Right atrium auricular region (tissue), 2 donors: ENCODE data around the gene LPP. TPM values are rescaled to one million over a fixed set of nuclear protein-coding genes. Genes with fewer than 3 reads are reported as not detected.

Experiments used
- DNase-seq: peaks from one replicate; pipeline ENCODE4 v3.0.0-alpha.2; 2019; ENCODE audit warnings: low spot score
- H3K27ac ChIP-seq, 2 donors: fragments of 200-600 bp; sonication (generic); 1 replicate in 1 of 2; 2 replicates in 1 of 2; pipeline ENCODE4 v1.5.1; 2016 to 2019
- H3K27me3 ChIP-seq, 2 donors: fragments of 200-600 bp; sonication (generic); one replicate each; pipeline versions ENCODE4 v1.5.1 to v1.6.0; 2017 to 2019
- H3K36me3 ChIP-seq: fragments of 200-600 bp; sonication (generic); one replicate; pipeline ENCODE4 v1.5.1; 2016
- H3K4me1 ChIP-seq, 2 donors: fragments of 200-600 bp; sonication (generic); one replicate each; pipeline versions ENCODE4 v1.5.1 to v1.6.0; 2017 to 2019
- H3K4me3 ChIP-seq, 2 donors: fragments of 200-600 bp; sonication (generic); 1 replicate in 1 of 2; 2 replicates in 1 of 2; pipeline ENCODE4 v1.5.1; 2017 to 2019; ENCODE audit warnings: mild to moderate bottlenecking in 1 of 2, moderate library complexity in 1 of 2
- H3K9me3 ChIP-seq, 2 donors: fragments of 200-600 bp; sonication (generic); one replicate each; pipeline ENCODE4 v1.5.1; 2019
- total RNA-seq, 2 donors: library from RNA; depleted of rRNA; stranded (reverse); fragments of >200 nt; gene quantifications; one replicate each; pipeline ENCODE4 v1.1.0, GENCODE V29; 2016
- TF ChIP-seq, protein P1 (sequence below), 2 donors: fragments of 200-600 bp; sonication (generic); IDR thresholded peaks; one replicate each; pipeline ENCODE4 v1.5.1; 2019; ENCODE audit warnings: antibody characterized with exemption in 2 of 2

The LPP gene
- total RNA-seq, 2 donors from 2014 or later, result 117 to 186 TPM

- no peak for DNase-seq
- TF ChIP-seq, protein P1, sequence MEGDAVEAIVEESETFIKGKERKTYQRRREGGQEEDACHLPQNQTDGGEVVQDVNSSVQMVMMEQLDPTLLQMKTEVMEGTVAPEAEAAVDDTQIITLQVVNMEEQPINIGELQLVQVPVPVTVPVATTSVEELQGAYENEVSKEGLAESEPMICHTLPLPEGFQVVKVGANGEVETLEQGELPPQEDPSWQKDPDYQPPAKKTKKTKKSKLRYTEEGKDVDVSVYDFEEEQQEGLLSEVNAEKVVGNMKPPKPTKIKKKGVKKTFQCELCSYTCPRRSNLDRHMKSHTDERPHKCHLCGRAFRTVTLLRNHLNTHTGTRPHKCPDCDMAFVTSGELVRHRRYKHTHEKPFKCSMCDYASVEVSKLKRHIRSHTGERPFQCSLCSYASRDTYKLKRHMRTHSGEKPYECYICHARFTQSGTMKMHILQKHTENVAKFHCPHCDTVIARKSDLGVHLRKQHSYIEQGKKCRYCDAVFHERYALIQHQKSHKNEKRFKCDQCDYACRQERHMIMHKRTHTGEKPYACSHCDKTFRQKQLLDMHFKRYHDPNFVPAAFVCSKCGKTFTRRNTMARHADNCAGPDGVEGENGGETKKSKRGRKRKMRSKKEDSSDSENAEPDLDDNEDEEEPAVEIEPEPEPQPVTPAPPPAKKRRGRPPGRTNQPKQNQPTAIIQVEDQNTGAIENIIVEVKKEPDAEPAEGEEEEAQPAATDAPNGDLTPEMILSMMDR (IDR thresholded peaks at IDR 0.05), result no peak
- H3K27me3 ChIP-seq, result no peaks in the 10 kb centered on the region
- peaks cover 0 to 16% of the 10 kb centered on the region in 2 donors for H3K4me1 ChIP-seq
- H3K4me3 ChIP-seq, result no peak overlapping the region
- no peaks in the 10 kb centered on the region for H3K36me3 ChIP-seq
- H3K9me3 ChIP-seq, result peaks cover 0 to 2% of the 10 kb centered on the region in 2 donors
- no peak overlapping the region for H3K27ac ChIP-seq
Observed at GRCh38 chr3:188801393-188801792, 647.4 kb downstream of the LPP start.

GRCh38 chr3:188802645-188803044, 648.7 kb downstream of the LPP start:
- H3K27ac ChIP-seq, result no peak overlapping the region
- TF ChIP-seq, protein P1 (IDR thresholded peaks at IDR 0.05), result no peak
- peaks cover 0 to 14% of the 10 kb centered on the region in 2 donors for H3K9me3 ChIP-seq
- peaks cover 0 to 16% of the 10 kb centered on the region in 2 donors for H3K4me1 ChIP-seq
- H3K36me3 ChIP-seq, result no peaks in the 10 kb centered on the region
- DNase-seq, result no peak
- H3K27me3 ChIP-seq, result no peaks in the 10 kb centered on the region
- H3K4me3 ChIP-seq, result no peak overlapping the region

GRCh38 chr3:188807006-188807405, 653.0 kb downstream of the LPP start:
- no peaks in the 10 kb centered on the region for H3K27me3 ChIP-seq
- TF ChIP-seq, protein P1 (IDR thresholded peaks at IDR 0.05), result no peak

DNA sequence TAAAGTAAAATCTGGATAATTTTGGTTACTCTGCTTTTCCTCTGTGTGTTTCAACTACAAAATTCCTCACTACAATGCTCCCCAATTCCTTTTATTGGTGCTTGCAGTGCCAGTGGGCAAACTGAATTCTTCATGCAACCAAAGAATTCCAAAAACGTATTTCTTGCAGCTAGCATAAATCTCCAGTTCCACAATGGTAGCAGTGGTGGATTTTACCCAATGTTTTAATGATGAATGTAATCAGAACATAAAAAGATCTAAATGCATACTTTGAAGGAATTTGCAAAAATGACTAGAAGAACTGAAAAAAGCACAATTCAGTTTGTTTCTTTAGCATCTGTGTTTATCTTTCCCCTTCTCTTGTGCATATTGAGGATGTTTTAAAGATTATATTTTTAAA, 658.2 kb downstream of the LPP start:
- no peak overlapping the region for H3K4me3 ChIP-seq
- peaks cover 0 to 6% of the 10 kb centered on the region in 2 donors for H3K4me1 ChIP-seq
- H3K9me3 ChIP-seq, result peaks cover 0 to 18% of the 10 kb centered on the region in 2 donors
- no peak overlapping the region for H3K27ac ChIP-seq
- no peaks in the 10 kb centered on the region for H3K27me3 ChIP-seq
- H3K36me3 ChIP-seq, result no peaks in the 10 kb centered on the region
- DNase-seq, result no peak
- TF ChIP-seq, protein P1 (IDR thresholded peaks at IDR 0.05), result no peak

More at GRCh38 chr3:188807006-188807405, 653.0 kb downstream of the LPP start:
- no peak for DNase-seq
- Histone ChIP-seq H3K9me3 (peaks cover 0 to 28% of the 10 kb centered on the region in 2 donors), H3K4me1 (no peaks in the 10 kb centered on the region), H3K4me3 (no peak overlapping the region), H3K27ac (no peak overlapping the region), H3K36me3 (no peaks in the 10 kb centered on the region)

DNA sequence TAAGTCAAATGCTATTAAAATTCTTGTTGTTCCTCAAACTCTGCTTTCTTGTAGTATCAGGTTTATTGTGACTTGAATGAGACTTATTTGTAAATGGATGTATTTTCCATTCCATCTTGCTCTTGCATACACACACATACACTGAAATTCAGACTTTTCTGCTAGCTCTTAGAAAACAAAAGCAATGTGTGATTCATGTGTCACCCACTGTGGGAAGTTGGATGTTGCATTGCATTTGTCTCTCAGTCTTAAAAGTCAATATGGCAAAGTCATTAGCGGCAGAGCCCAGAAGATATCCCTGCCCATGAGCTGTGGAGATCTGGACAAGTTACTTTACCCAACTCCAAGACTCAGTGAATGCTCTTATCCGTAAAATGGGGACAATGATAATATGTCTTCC, 660.6 kb downstream of the LPP start:
- H3K27me3 ChIP-seq, result no peaks in the 10 kb centered on the region
- H3K27ac ChIP-seq, result no peak overlapping the region
- H3K4me3 ChIP-seq, result no peak overlapping the region
- H3K4me1 ChIP-seq, result peaks cover 0 to 10% of the 10 kb centered on the region in 2 donors
- H3K36me3 ChIP-seq, result no peaks in the 10 kb centered on the region
- H3K9me3 ChIP-seq, result no peaks in the 10 kb centered on the region
- DNase-seq, result no peak
- TF ChIP-seq, protein P1 (IDR thresholded peaks at IDR 0.05), result no peak
